NCI-H748 (cell line): ENCODE results near the gene DNAAF3.

Experiments
- DNase-seq: peaks from one replicate; lab custom pipeline; 2025; ENCODE audit not compliant: unreplicated experiment; lab: John Stamatoyannopoulos, UW

Gene DNAAF3

GRCh38 chr19:55116859-55117662, 49.4 kb downstream of the DNAAF3 start, which contains the start of gene PPP1R12C:
PPP1R12C (minus strand) TSS chr19:55117637; CDS start chr19:55117543, 94 bp downstream.
- DNase-seq, result no peak

DNA sequence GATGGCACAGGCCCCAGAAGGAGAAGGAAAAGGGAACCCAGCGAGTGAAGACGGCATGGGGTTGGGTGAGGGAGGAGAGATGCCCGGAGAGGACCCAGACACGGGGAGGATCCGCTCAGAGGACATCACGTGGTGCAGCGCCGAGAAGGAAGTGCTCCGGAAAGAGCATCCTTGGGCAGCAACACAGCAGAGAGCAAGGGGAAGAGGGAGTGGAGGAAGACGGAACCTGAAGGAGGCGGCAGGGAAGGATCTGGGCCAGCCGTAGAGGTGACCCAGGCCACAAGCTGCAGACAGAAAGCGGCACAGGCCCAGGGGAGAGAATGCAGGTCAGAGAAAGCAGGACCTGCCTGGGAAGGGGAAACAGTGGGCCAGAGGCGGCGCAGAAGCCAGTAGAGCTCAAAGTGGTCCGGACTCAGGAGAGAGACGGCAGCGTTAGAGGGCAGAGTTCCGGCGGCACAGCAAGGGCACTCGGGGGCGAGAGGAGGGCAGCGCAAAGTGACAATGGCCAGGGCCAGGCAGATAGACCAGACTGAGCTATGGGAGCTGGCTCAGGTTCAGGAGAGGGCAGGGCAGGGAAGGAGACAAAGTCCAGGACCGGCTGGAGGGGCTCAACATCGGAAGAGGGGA, 50.1 kb downstream of the DNAAF3 start:
- peak; percentile 59 for DNase-seq

- DNase-seq, result no peak
Observed at GRCh38 chr19:55115446-55116065, 50.9 kb downstream of the DNAAF3 start.

DNA sequence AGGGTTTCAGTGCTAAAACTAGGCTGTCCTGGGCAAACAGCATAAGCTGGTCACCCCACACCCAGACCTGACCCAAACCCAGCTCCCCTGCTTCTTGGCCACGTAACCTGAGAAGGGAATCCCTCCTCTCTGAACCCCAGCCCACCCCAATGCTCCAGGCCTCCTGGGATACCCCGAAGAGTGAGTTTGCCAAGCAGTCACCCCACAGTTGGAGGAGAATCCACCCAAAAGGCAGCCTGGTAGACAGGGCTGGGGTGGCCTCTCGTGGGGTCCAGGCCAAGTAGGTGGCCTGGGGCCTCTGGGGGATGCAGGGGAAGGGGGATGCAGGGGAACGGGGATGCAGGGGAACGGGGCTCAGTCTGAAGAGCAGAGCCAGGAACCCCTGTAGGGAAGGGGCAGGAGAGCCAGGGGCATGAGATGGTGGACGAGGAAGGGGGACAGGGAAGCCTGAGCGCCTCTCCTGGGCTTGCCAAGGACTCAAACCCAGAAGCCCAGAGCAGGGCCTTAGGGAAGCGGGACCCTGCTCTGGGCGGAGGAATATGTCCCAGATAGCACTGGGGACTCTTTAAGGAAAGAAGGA, 51.8 kb downstream of the DNAAF3 start:
- no peak for DNase-seq

DNA sequence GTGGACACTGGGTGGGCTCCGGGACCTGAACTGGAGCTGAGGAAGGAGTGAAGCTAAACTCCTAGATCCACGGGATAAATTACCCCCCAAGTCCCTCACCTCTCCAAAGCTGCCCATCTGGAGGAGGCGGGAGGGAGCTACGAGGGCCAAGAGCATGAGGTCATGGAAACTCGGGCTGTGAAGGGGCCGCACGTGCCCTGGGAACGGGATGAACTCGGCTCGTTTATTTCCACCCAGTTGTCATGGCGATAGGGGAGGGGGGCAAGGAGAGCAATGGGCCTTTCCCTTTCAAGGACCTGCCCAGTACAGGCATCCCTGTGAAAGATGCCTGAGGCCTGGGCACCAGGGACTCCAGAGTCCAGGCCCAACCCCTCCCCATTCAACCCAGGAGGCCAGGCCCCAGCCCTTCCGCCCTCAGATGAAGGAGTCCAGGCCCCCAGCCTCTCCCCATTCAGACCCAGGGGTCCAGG, 52.8 kb downstream of the DNAAF3 start:
- peak; percentile 41 for DNase-seq

DNA sequence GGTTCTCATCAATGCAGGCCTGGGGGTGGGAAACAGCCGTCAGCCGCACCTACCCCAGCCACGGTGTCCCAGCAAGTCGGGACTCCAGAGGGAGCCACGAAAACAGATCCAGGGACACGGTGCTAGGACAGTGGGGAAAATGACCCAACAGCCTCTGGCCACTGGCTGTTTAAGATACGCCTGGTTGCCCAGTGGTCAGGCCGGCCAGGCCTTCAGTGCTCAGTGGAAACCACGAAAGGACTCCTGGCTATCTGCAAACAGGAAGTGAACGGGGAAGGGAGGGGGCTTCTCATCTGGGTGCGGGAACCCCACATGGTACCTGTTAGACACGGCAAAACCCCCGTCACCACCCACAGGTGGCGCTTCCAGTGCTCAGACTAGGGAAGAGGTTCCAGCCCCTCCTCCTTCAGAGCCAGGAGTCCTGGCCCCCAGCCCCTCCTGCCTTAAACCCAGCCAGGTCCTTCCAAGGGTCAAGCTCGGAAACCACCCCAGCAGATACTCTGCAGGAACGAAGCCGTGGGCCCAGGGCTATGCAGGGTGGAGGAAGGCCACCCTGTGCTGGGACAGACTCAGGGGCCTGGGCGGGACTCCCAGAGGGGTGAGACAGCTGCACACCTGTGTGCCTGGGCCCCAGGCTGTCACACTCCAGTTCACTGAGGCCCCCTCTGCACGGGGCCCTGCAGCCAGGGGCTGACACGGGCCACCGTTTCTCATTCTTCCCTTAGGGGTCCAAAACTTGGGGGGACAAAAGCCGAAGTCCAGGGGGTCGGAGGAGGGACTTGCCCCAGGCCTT, 53.4 kb downstream of the DNAAF3 start:
- no peak for DNase-seq

GRCh38 chr19:55112246-55112776, 54.1 kb downstream of the DNAAF3 start:
- DNase-seq, result no peak

DNA sequence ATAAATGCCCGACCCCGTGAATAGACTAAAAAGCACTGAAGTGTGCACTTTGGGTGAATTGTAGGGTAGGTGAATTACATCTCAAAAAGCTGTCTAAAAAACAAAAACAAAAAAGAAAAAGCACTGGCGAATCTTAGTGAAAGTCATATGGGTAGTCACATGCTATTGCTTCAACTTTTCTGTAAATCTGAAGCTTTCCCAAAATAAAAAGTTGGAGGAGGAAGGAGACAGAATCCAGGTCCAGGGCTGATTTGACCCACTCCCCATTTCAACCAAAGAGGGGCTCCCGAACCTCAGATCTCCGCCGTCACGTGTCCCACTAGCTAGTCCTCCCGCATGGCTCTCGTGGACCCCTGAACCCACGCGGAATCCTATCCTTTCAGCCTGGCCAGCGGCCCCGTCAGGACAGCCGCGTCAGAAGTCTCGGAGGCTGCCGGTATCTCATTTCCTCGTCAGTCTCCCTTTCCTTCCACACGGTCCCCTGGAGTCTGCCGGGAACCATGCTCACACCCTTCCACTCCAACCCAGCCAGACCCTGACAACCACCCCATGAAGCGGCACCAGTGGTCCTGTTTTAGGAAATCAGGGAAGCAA, 55.1 kb downstream of the DNAAF3 start:
- DNase-seq, result no peak

GRCh38 chr19:55109527-55110291, 56.7 kb downstream of the DNAAF3 start:
- DNase-seq, result no peak
